H1 (cell line): ENCODE results near the gene EML1. TPM values are rescaled to one million over a fixed set of nuclear protein-coding genes. Genes with fewer than 3 reads are reported as not detected.

Experiments used
- CTCF ChIA-PET: fragments of 300-600 bp; sonication (Branson Sonifier 250); formaldehyde crosslinking; loops from one replicate; lab custom pipeline; 2021; ENCODE audit not compliant: partially characterized antibody; lab: Charles Lee
- POLR2A ChIA-PET: fragments of 300-600 bp; sonication (Branson Sonifier 250); formaldehyde crosslinking; loops from one replicate; lab custom pipeline; 2021; ENCODE audit warnings: inconsistent platforms; ENCODE audit not compliant: partially characterized antibody; lab: Charles Lee
- DNase-seq, 2 experiments: peaks; one replicate each; pipeline versions ENCODE4 v3.0.0 to v3.0.0-alpha.2; 2010 to 2022; ENCODE audit warnings: low spot score in 2 of 2, low read depth in 1 of 2, mixed read lengths in 1 of 2
- FAIRE-seq: peaks from 2 replicates; lab custom pipeline; 2011; peaks lifted over from hg19 to GRCh38; lab: Jason Lieb, UNC
- H2AFZ ChIP-seq: 2 replicates; pipeline ENCODE4 v1.8.1; 2012; ENCODE audit warnings: low read length, inconsistent platforms
- H2AK5ac ChIP-seq: 2 replicates; pipeline ENCODE4 v1.6.1; 2013; ENCODE audit warnings: low read depth, low read length
- H2BK120ac ChIP-seq: replicated peaks from 2 replicates; pipeline ENCODE3; 2013; ENCODE audit warnings: low read depth, low read length, inconsistent platforms
- H2BK12ac ChIP-seq: 2 replicates; pipeline ENCODE4 v1.6.1; 2013; ENCODE audit warnings: low read depth, low read length
- H2BK15ac ChIP-seq: 2 replicates; pipeline ENCODE4 v1.6.1; 2013; ENCODE audit warnings: low read length
- H2BK20ac ChIP-seq: 2 replicates; pipeline ENCODE4 v1.6.1; 2013; ENCODE audit warnings: low read length
- H2BK5ac ChIP-seq: 2 replicates; pipeline ENCODE4 v1.6.1; 2013; ENCODE audit warnings: low read depth, low read length
- H3K14ac ChIP-seq: 2 replicates; pipeline ENCODE4 v1.6.1; 2013; ENCODE audit warnings: inconsistent platforms; ENCODE audit not compliant: insufficient read length
- H3K18ac ChIP-seq: 2 replicates; pipeline ENCODE4 v1.6.1; 2013; ENCODE audit warnings: low read length; ENCODE audit errors: extremely low read depth
- H3K23ac ChIP-seq: 2 replicates; pipeline ENCODE4 v1.6.1; 2013; ENCODE audit warnings: inconsistent platforms; ENCODE audit not compliant: insufficient read length
- H3K23me2 ChIP-seq: 2 replicates; pipeline ENCODE4 v1.6.1; 2013; ENCODE audit warnings: low read depth, low read length
- H3K27ac ChIP-seq: 2 replicates; pipeline ENCODE4 v1.6.1; 2011; ENCODE audit warnings: low read depth, low read length, inconsistent platforms
- H3K27me3 ChIP-seq, 4 experiments: replicated peaks in 1 of 4; 1 replicate in 1 of 4; 2 replicates in 3 of 4; pipeline versions ENCODE4 v1.6.1 to v1.8.1; 2011 to 2013; ENCODE audit warnings: low read length in 3 of 4, mild to moderate bottlenecking in 3 of 4, inconsistent platforms in 2 of 4, mixed read lengths in 2 of 4, moderate library complexity in 1 of 4; ENCODE audit not compliant: control insufficient read depth in 3 of 4, insufficient read depth in 3 of 4; ENCODE audit errors: extremely low read depth in 1 of 4
- H3K36me3 ChIP-seq, 4 experiments: 2 replicates each; pipeline versions ENCODE4 v1.6.1 to v1.8.1; 2011 to 2013; ENCODE audit warnings: mild to moderate bottlenecking in 4 of 4, low read length in 3 of 4, moderate library complexity in 2 of 4, control low read depth in 1 of 4, inconsistent platforms in 1 of 4; ENCODE audit not compliant: insufficient read depth in 4 of 4, control insufficient read depth in 2 of 4
- H3K4ac ChIP-seq: replicated peaks from 2 replicates; pipeline ENCODE3; 2013; ENCODE audit warnings: low read length, low read depth, mixed read lengths, inconsistent platforms; ENCODE audit not compliant: insufficient read length
- H3K4me1 ChIP-seq, 4 experiments: replicated peaks in 1 of 4; 1 replicate in 1 of 4; 2 replicates in 3 of 4; pipeline versions ENCODE4 v1.6.1 to v1.8.1; 2011 to 2013; ENCODE audit warnings: low read length in 3 of 4, inconsistent platforms in 2 of 4, mixed read lengths in 1 of 4; ENCODE audit not compliant: insufficient read depth in 4 of 4, control insufficient read depth in 3 of 4
- H3K4me2 ChIP-seq, 2 experiments: 2 replicates each; pipeline versions ENCODE4 v1.6.1 to v1.8.1; 2011 to 2013; ENCODE audit warnings: low read depth in 2 of 2, low read length in 2 of 2, control low read depth in 1 of 2, inconsistent platforms in 1 of 2, mild to moderate bottlenecking in 1 of 2; ENCODE audit not compliant: insufficient read depth in 1 of 2
- H3K4me3 ChIP-seq, 4 experiments: fragments of 200-600, 300-600 bp in 1 of 4; sonication (generic), shearing (Covaris generic), sonication (Bioruptor Twin) in 1 of 4; 2 replicates each; pipeline versions ENCODE4 v1.5.1 to v1.8.1; 2011 to 2016; ENCODE audit warnings: low read length in 4 of 4, low read depth in 3 of 4, control low read depth in 2 of 4, inconsistent platforms in 2 of 4, mild to moderate bottlenecking in 2 of 4, mixed read lengths in 1 of 4, moderate library complexity in 1 of 4; ENCODE audit not compliant: insufficient read depth in 2 of 4; ENCODE audit errors: extremely low read depth in 1 of 4
- H3K56ac ChIP-seq: replicated peaks from 2 replicates; pipeline ENCODE3; 2013; ENCODE audit warnings: low read depth, mild to moderate bottlenecking, mixed read lengths, low read length, inconsistent platforms; ENCODE audit not compliant: insufficient read length
- H3K79me1 ChIP-seq: 2 replicates; pipeline ENCODE4 v1.6.1; 2013; ENCODE audit warnings: low read depth, low read length, control low read depth
- H3K79me2 ChIP-seq, 2 experiments: 2 replicates each; pipeline versions ENCODE4 v1.6.1 to v1.8.1; 2012 to 2013; ENCODE audit warnings: low read length in 2 of 2, mild to moderate bottlenecking in 2 of 2, inconsistent platforms in 1 of 2; ENCODE audit not compliant: insufficient read depth in 2 of 2, control insufficient read depth in 1 of 2
- H3K9ac ChIP-seq, 4 experiments: replicated peaks in 1 of 4; 1 replicate in 1 of 4; 2 replicates in 3 of 4; pipeline versions ENCODE4 v1.6.1 to v1.8.1; 2011 to 2013; ENCODE audit warnings: low read depth in 3 of 4, low read length in 3 of 4, control low read depth in 2 of 4, mild to moderate bottlenecking in 2 of 4, moderate library complexity in 2 of 4, inconsistent platforms in 1 of 4; ENCODE audit errors: extremely low read depth in 1 of 4
- H3K9me3 ChIP-seq, 2 experiments: 2 replicates each; pipeline versions ENCODE4 v1.6.1 to v1.8.1; 2012 to 2013; ENCODE audit warnings: mild to moderate bottlenecking in 2 of 2, moderate library complexity in 2 of 2, control low read depth in 1 of 2, inconsistent platforms in 1 of 2, low read depth in 1 of 2, low read length in 1 of 2, mixed read lengths in 1 of 2; ENCODE audit not compliant: insufficient read depth in 2 of 2
- H4K20me1 ChIP-seq, 2 experiments: replicated peaks in 1 of 2; 2 replicates each; pipeline versions ENCODE3 to v1.8.1; 2011 to 2013; ENCODE audit warnings: inconsistent platforms in 2 of 2, low read length in 2 of 2, mild to moderate bottlenecking in 1 of 2; ENCODE audit not compliant: insufficient read depth in 2 of 2, control insufficient read depth in 1 of 2
- H4K5ac ChIP-seq: 2 replicates; pipeline ENCODE4 v1.6.1; 2013; ENCODE audit warnings: low read length, low read depth, mixed read lengths, inconsistent platforms; ENCODE audit not compliant: insufficient read length
- H4K8ac ChIP-seq: 2 replicates; pipeline ENCODE4 v1.8.0; 2013; ENCODE audit warnings: mild to moderate bottlenecking, moderate library complexity, low read length, inconsistent platforms; ENCODE audit not compliant: insufficient read depth; ENCODE audit errors: extremely low read depth
- H4K91ac ChIP-seq: replicated peaks from 2 replicates; pipeline ENCODE3; 2013; ENCODE audit warnings: low read length, mixed read lengths, inconsistent platforms; ENCODE audit not compliant: insufficient read length
- E2F6 ChIP-seq: IDR thresholded peaks from 2 replicates; pipeline ENCODE4 v1.6.1; 2012; ENCODE audit warnings: inconsistent platforms
- KDM4A ChIP-seq: IDR thresholded peaks from one replicate; pipeline ENCODE4 v1.7.1; 2012; ENCODE audit warnings: low read depth, mild to moderate bottlenecking, moderate library complexity, low read length, inconsistent platforms; ENCODE audit not compliant: severe bottlenecking
- POLR2AphosphoS5 ChIP-seq: IDR thresholded peaks from 2 replicates; pipeline ENCODE4 v1.6.1; 2011; ENCODE audit warnings: low read depth, low read length
- TCF12 ChIP-seq: IDR thresholded peaks from 2 replicates; pipeline ENCODE4 v1.6.1; 2011; ENCODE audit warnings: low read depth, mild to moderate bottlenecking, low read length
- WGBS, 2 experiments: shearing (Covaris generic) in 1 of 2; methylation state at CpG; one replicate each; pipeline versions ENCODE4 v1.1.6 to v1.1.7; 2013 to 2015; ENCODE audit warnings: low lambda C conversion rate in 2 of 2, mixed read lengths in 2 of 2, inconsistent platforms in 1 of 2, low coverage in 1 of 2, missing lambda C conversion rate in 1 of 2; ENCODE audit not compliant: insufficient replicate concordance in 2 of 2, insufficient coverage in 1 of 2, insufficient read length in 1 of 2; ENCODE audit errors: extremely low coverage in 1 of 2, missing lambda C conversion rate in 1 of 2; 5-methylcytosine and 5-hydroxymethylcytosine counted together
- polyA plus RNA-seq, 7 experiments: library from polyadenylated mRNA; depleted of rRNA in 3 of 7; stranded (reverse) in 5 of 7; unstranded in 2 of 7; fragments of >200 nt in 5 of 7; fragments of 200-250 nt in 2 of 7; gene quantifications; 1 replicate in 5 of 7; 2 replicates in 1 of 7; 4 replicates in 1 of 7; pipeline versions ENCODE4 v1.2.1 to v1.2.3, GENCODE V29; 2011 to 2013; ENCODE audit warnings: missing spikeins in 2 of 7, mixed read lengths in 2 of 7
- total RNA-seq: library from RNA; stranded (reverse); fragmentation: NEBNext Ultra II Directional; extraction: Animal tissue kit (Norgen Biotek cat#: 25700); gene quantifications from 2 replicates; pipeline ENCODE4 v1.2.1, GENCODE V29; 2021

Gene EML1
- total and polyA plus RNA-seq, 2 of the 8 experiments (the other 6 are each of a cell fraction or from before 2014, with no cell fraction given): 11.1 to 24.7 TPM

- TF ChIP-seq E2F6: no peak
- no peak for TF ChIP-seq POLR2AphosphoS5
- no peak for TF ChIP-seq TCF12
- no peak for TF ChIP-seq KDM4A
- H3K4ac ChIP-seq: no peak overlapping the region
- H2BK20ac ChIP-seq: no peak overlapping the region
- H3K4me3 ChIP-seq: no peak overlapping the region
- H4K91ac ChIP-seq: no peak overlapping the region
- no peaks in the 10 kb centered on the region for H3K79me2 ChIP-seq
- no peak overlapping the region for H4K5ac ChIP-seq
- H2AK5ac ChIP-seq: no peak overlapping the region
- H3K36me3 ChIP-seq: no peaks in the 10 kb centered on the region
- no peak overlapping the region for H4K8ac ChIP-seq
- peaks cover 0 to 9% (median 4%) of the 10 kb centered on the region in 4 experiments; a peak in 5 of 7 replicates for H3K4me1 ChIP-seq
- ChIA-PET POLR2A (interaction anchor here (0.8 kb wide), 1 partner anchor 54 kb away, joined by 3 read pairs; no protein-coding TSS in a partner anchor), CTCF (interaction anchor here (1.9 to 2.4 kb wide), 2 partner anchors 16 to 18 kb away, joined by 5 to 9 read pairs; no protein-coding TSS in a partner anchor)
- H2BK5ac ChIP-seq: no peak overlapping the region
- H3K27ac ChIP-seq: no peak overlapping the region
- H3K4me2 ChIP-seq: no peak overlapping the region
- no peak overlapping the region for H3K56ac ChIP-seq
- H3K9ac ChIP-seq: no peak overlapping the region
- H2BK15ac ChIP-seq: peak overlapping the region; percentile 67; the same call in 1 of the 2 replicates
- no peak overlapping the region for H2AFZ ChIP-seq
- H3K23me2 ChIP-seq: no peaks in the 10 kb centered on the region
- no peaks in the 10 kb centered on the region for H3K79me1 ChIP-seq
- no peak overlapping the region for H3K14ac ChIP-seq
- DNase-seq (no peak), FAIRE-seq (peak; percentile 52)
- H4K20me1 ChIP-seq: no peaks in the 10 kb centered on the region
- no peak overlapping the region for H3K18ac ChIP-seq
- no peak overlapping the region for H2BK120ac ChIP-seq
- peaks cover 5 to 12% (median 10%) of the 10 kb centered on the region in 4 experiments for H3K27me3 ChIP-seq
- H3K9me3 ChIP-seq: no peaks in the 10 kb centered on the region
- H2BK12ac ChIP-seq: no peak overlapping the region
- WGBS, 2 experiments: 88% methylated on average over 9 of the region's 9 CpGs; no CpG with 5 or more reads in 1 of the 2 experiments
- no peak overlapping the region for H3K23ac ChIP-seq
Measured at GRCh38 chr14:99964979-99965378, 171.8 kb downstream of the EML1 start.
